ENCODE results near the gene SLC35E1. TPM values are rescaled to one million over a fixed set of nuclear protein-coding genes. Genes with fewer than 3 reads are reported as not detected.
A peak's percentile ranks its signal among the peaks of the same experiment; 100 is the strongest.

SLC35E1 gene
- total and polyA plus RNA-seq, 5 experiments from 2014 or later = 13.6 to 34.2 (median 22.3) TPM

DNA sequence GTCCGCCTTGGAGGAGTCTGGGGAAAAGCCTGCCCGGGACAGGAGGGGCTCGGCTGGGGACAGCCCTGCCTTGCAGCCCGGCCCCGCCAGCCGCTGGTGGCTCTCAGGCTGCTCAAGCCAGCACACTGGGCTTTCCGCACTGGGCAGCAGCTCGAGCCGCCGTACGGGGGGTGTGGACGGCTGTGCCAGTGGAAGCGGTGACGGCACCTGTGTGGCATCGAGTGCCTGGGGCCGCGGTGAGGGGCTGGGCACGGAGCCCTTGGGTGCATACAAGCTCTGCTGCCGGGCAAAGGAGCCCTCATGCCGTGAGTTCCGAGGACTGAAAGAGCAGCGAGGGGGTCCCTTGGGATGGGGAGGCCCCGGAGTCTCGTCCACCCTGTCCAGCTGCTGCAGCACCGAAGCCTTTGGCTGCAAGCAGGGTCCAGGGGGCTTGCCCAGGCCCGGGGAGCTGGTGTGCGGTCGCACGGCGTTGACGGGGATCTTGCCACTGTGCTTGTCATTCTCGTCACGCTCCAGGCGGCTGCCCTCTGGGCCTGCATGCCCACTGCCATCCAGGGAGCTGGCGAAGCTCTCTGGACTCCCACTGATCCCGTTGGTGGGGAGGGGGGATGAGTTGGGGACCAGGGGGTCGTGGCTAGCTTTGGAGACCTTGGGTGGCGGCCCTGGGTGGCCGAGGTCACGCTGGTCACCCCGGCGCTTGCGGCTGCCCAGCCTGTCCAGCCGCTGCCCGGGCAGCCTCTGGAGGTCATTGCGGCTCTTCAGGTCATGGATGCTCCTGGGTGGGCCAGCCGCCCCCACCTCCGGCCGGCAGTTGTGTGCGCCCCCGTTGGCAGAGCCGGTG, 4.7 kb upstream of the SLC35E1 start:
- Mint-ChIP-seq H3K27me3 (no peaks in the 10 kb centered on the region), H3K4me1 (peaks cover 26 to 67% (median 58%) of the 10 kb centered on the region in 4 donors), H3K4me3 (peak overlapping the region in 2 of 10 donors; percentile 21 to 36), H3K9me3 (no peaks in the 10 kb centered on the region), H3K27ac (peak overlapping the region in 3 of 10 donors; percentile 31 to 80 (median 47)), H3K36me3 (peaks cover 0 to 34% (median 3%) of the 10 kb centered on the region in 3 donors)
- ATAC-seq = no peak
- POLR2A ChIA-PET = no interaction called here
- DNase-seq = no peak

DNA sequence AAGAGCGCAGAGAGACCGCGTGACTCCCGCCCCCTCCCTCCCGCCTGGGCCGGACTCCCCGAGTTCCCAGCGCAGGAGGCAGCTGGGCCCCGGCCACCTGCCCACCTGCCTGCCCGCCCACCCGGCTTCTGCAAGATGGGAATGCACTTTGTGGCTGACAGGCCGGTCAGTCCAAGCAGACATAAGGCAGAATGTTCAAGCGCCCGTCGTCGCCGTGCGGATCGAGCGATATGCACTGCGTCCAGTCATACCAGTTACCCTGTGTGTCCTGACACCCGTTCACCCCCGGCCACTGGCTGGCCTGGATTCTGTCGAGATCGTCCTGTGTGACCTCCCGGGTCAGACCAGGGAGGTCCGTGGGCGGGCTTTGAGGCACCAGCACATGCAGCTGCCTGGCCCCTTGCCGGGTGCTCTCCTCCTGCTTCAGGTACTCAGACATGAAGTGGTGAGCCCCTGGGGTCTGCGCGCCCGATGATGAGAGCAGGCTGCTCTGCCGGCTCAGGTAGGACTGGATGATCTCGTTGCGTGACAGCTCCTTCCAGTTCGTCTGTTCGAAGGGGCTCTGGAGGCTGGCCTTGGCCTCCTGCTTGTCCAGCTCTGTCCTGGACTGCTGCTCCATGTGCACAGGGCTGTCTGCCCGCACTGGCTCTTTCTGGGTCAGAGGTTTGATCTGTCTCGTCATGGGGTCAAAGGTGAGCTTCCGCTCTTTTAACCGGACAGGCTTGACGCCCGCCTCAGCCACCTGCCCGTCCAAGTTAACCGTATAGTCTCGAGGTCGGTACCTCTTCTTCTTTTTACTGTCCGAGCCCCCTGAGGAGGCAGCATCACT, 3.9 kb upstream of the SLC35E1 start:
- no peak for ATAC-seq
- Mint-ChIP-seq H3K36me3 (peaks cover 0 to 34% (median 3%) of the 10 kb centered on the region in 3 donors), H3K27ac (peak overlapping the region in 4 of 10 donors; percentile 47 to 98 (median 80)), H3K9me3 (no peaks in the 10 kb centered on the region), H3K4me3 (peak overlapping the region in 3 of 10 donors; percentile 21 to 56 (median 36)), H3K27me3 (no peaks in the 10 kb centered on the region), H3K4me1 (peaks cover 24 to 66% (median 59%) of the 10 kb centered on the region in 4 donors)
- POLR2A ChIA-PET = no interaction called here
- no peak for DNase-seq

DNA sequence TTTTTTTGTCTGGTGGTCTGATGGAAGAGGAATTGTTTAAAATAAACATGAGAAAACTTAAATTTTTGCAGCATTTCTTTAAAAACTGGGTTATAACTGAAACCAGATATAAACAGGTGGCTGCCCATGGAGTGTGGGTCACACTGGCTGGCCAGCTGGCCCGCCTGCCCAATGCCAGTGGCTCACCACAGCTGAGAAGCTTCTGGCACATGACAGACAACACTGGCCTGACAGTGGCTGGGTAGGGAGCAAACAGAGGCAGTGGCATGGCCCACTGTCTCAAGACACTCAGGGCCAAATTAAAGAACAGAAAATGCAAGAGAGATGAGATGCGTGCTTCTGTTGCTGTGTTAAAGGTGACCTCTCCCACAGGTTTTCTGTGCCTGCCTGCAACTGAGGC, 3.1 kb upstream of the SLC35E1 start:
- POLR2A ChIA-PET = interaction anchor here (3.4 kb wide), 1 partner anchor 8 kb away, joined by 27 read pairs; no protein-coding TSS in a partner anchor
- ATAC-seq (no peak), DNase-seq (no peak)
- peaks cover 24 to 69% (median 60%) of the 10 kb centered on the region in 4 donors for H3K4me1 Mint-ChIP-seq
- peak overlapping the region in 9 of 10 donors; percentile 15 to 99 (median 75) for H3K27ac Mint-ChIP-seq
- H3K36me3 Mint-ChIP-seq = peaks cover 0 to 36% (median 3%) of the 10 kb centered on the region in 3 donors
- H3K9me3 Mint-ChIP-seq = no peaks in the 10 kb centered on the region
- H3K4me3 Mint-ChIP-seq = peak overlapping the region in 5 of 10 donors; percentile 24 to 99 (median 39)
- H3K27me3 Mint-ChIP-seq = no peaks in the 10 kb centered on the region

DNA sequence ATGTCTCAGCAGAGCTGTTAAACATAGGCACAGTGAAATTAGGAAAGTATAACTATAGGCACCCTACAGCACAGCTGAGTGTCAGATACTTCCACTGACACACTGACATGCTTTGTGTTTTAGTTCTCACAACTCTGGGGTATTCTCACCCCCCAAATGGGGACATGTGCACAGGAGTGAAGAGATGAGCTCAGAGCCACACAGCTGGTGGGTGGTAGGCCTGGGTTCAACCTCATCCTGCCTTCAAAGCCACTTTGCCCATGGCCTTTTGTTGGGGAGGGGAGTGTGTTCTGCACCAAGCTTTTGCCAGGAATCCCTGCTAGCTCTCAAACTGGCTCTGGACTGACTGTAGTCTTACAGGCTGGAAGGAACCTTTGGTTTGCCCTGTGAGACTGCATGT, 1.7 kb upstream of the SLC35E1 start:
- DNase-seq (no peak), ATAC-seq (no peak)
- H3K4me1 Mint-ChIP-seq = peaks cover 17 to 67% (median 51%) of the 10 kb centered on the region in 4 donors
- H3K4me3 Mint-ChIP-seq = peak overlapping the region; percentile 93 to 99 (median 98)
- H3K36me3 Mint-ChIP-seq = peaks cover 0 to 36% (median 3%) of the 10 kb centered on the region in 3 donors
- POLR2A ChIA-PET = interaction anchor here (0.9 to 5.6 kb wide), 5 partner anchors 9 to 250 kb away, joined by 4 to 39 read pairs (median 18); partner anchors contain the start of genes KLF2 and MED26
- peak overlapping the region; percentile 49 to 99 (median 98) for H3K27ac Mint-ChIP-seq
- H3K9me3 Mint-ChIP-seq = no peaks in the 10 kb centered on the region
- no peaks in the 10 kb centered on the region for H3K27me3 Mint-ChIP-seq

DNA sequence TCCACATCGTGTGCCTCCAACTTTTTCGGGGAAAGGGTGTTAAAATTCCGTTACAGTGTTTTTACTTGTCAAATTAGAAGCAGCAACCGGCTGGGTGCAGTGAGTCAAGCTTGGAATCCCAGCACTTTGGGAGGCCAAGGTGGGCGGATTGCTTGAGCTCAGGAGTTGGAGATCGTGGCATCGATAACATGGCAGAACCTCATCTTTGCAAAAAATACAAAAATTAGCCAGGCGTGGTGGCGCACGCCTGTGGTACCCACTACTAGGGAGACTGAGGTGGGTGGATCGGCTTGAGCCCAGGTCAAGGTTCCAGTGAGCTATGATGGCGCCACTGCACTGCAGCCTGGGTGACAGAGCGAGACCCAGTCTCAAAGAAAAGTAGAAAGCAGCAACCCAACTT, 1.1 kb upstream of the SLC35E1 start:
- POLR2A ChIA-PET = interaction anchor here (1.1 to 5.6 kb wide), 7 partner anchors 10 to 249 kb away, joined by 3 to 39 read pairs (median 11); partner anchors contain the start of genes CHERP, KLF2 and MED26

DNA sequence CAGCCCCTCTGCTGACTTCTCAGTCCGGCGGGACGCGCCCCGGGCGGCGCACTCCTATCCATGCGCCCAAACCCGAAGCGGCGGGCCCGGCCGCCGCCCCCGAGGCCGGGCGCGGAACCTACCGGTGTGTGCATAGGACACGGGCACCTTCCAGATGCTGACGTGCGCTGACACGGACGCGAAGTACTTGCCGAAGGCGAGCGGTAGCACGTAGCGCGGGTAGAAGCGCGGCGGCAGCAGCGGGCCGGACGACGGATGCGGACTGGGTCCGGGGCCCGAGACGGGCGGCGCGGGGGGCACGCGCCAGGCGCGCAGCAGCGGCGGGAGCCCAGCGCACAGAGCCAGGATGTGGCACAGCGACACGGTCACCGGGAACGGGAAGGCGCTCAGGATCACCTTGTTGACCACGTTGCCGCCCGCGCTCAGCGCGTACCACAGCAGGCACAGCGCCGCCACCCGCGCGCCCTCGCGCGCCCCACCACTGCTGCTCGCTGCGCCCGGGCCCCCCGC, 338 bp downstream of the SLC35E1 start:
- ATAC-seq (peak; percentile 46 to 56), DNase-seq (peak in 2 of 10 donors; percentile 16 to 30)
- peak overlapping the region in 9 of 10 donors; percentile 63 to 99 (median 86) for H3K27ac Mint-ChIP-seq
- H3K9me3 Mint-ChIP-seq = no peaks in the 10 kb centered on the region
- POLR2A ChIA-PET = interaction anchor here (0.6 to 5.6 kb wide), 7 partner anchors 12 to 56 kb away, joined by 4 to 39 read pairs (median 11); partner anchors contain the start of genes CHERP and MED26
- H3K27me3 Mint-ChIP-seq = no peaks in the 10 kb centered on the region
- peaks cover 12 to 74% (median 53%) of the 10 kb centered on the region in 4 donors for H3K4me1 Mint-ChIP-seq
- H3K4me3 Mint-ChIP-seq = peak overlapping the region; percentile 70 to 94 (median 82)
- peaks cover 0 to 32% (median 0%) of the 10 kb centered on the region in 3 donors for H3K36me3 Mint-ChIP-seq

More for the DNA sequence above, 1.1 kb upstream of the SLC35E1 start:
- peaks cover 13 to 64% (median 51%) of the 10 kb centered on the region in 4 donors for H3K4me1 Mint-ChIP-seq
- H3K36me3 Mint-ChIP-seq = peaks cover 0 to 32% (median 0%) of the 10 kb centered on the region in 3 donors
- H3K4me3 Mint-ChIP-seq = peak overlapping the region; percentile 93 to 99 (median 98)
- H3K27me3 Mint-ChIP-seq = no peaks in the 10 kb centered on the region
- peak overlapping the region; percentile 97 to 99 (median 99) for H3K27ac Mint-ChIP-seq
- DNase-seq = no peak
- ATAC-seq = no peak
- no peaks in the 10 kb centered on the region for H3K9me3 Mint-ChIP-seq

DNA sequence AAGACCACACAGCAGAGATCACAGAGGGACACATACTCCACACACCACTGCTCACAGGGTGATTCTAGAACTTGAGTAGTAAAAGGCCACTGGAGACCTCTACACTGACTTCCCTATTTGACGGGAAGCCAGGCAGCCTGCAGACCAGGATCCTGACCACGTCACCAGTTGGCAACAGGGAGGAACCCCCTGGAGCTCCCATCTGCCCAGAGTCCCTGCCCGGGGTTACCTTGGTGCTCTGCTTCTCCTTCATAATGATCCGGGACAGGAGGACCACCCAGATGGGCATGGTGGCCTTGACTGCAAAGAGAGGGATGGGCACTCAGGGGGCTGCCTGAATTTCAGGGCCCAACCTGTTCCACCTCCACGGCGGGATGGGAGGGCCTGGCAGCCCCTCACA, 932 bp downstream of the SLC35E1 start:
- H3K27me3 Mint-ChIP-seq = no peaks in the 10 kb centered on the region
- DNase-seq (no peak), ATAC-seq (no peak)
- H3K9me3 Mint-ChIP-seq = no peaks in the 10 kb centered on the region
- H3K4me1 Mint-ChIP-seq = peaks cover 15 to 77% (median 57%) of the 10 kb centered on the region in 4 donors
- peak overlapping the region in 9 of 10 donors; percentile 63 to 93 (median 83) for H3K27ac Mint-ChIP-seq
- peak overlapping the region; percentile 70 to 94 (median 82) for H3K4me3 Mint-ChIP-seq
- H3K36me3 Mint-ChIP-seq = peaks cover 3 to 32% (median 4%) of the 10 kb centered on the region in 3 donors
- POLR2A ChIA-PET = interaction anchor here (1.1 to 5.6 kb wide), 3 partner anchors 16 to 57 kb away, joined by 5 to 39 read pairs (median 11); partner anchors contain the start of genes CHERP and MED26

DNA sequence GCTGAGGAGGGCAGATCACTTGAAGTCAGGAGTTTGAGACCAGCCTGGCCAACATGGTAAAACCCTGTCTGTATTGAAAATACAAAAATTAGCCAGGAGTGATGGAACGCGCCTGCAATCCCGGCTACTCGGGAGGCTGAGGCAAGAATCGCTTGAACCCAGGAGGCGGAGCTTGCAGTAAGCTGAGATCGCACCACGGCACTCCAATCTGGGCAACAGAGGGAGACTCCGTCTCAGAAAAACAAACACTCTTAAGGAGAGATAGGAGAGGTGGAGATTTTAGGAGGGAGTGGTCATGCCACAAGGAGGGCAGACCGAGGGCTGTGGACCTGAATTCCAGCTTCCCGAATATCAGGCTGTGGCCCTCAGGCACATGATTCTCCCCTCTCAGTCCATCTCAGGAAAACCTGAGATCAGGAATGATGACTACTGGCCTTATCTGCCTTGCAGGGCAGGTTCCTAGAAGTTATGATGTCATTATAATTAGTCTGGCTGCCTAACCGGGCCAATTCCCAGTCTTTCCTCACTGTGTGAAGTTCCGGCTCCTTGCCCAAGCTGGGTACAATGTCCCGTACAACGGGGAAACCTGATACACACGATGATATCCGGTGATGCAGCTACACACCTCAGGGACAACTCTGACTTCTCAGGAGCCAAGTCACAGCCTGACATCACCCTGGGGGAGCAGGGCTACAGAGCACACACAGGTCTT, 2.5 kb downstream of the SLC35E1 start:
- H3K27me3 Mint-ChIP-seq = no peaks in the 10 kb centered on the region
- DNase-seq = no peak
- H3K4me1 Mint-ChIP-seq = peaks cover 11 to 76% (median 56%) of the 10 kb centered on the region in 4 donors
- no peaks in the 10 kb centered on the region for H3K9me3 Mint-ChIP-seq
- peak overlapping the region in 9 of 10 donors; percentile 37 to 83 (median 76) for H3K27ac Mint-ChIP-seq
- POLR2A ChIA-PET = interaction anchor here (0.9 to 5.6 kb wide), 4 partner anchors 15 to 55 kb away, joined by 3 to 39 read pairs (median 4); partner anchors contain the start of gene CHERP
- H3K4me3 Mint-ChIP-seq = peak overlapping the region in 8 of 10 donors; percentile 10 to 83 (median 40)
- peaks cover 4 to 29% (median 8%) of the 10 kb centered on the region in 3 donors for H3K36me3 Mint-ChIP-seq
- ATAC-seq = no peak

DNA sequence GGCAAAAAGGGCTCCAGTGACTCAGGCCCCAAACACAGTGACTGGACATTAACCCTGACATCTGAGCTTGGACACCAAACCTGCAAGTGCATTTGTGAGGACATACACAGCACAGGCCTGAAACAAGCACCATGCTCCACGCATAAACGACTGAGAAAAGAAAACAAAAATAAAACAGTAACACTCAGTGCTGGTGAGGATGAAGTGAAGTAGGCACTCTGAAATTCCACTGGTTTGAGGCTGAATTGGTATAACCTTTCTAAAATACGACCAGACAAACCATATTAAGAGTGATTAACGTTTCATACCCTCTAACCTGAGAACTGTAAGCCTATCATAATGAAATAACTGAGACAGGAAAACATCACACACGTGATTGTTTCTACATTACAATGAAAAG, 5.5 kb downstream of the SLC35E1 start:
- H3K4me1 Mint-ChIP-seq = peaks cover 6 to 54% (median 32%) of the 10 kb centered on the region in 4 donors
- peak overlapping the region in 9 of 10 donors; percentile 81 to 93 (median 86) for H3K4me3 Mint-ChIP-seq
- no peak for ATAC-seq
- H3K36me3 Mint-ChIP-seq = peaks cover 4 to 49% (median 23%) of the 10 kb centered on the region in 3 donors
- POLR2A ChIA-PET = interaction anchor here (1.1 to 2.2 kb wide), 8 partner anchors 12 to 93 kb away, joined by 4 to 17 read pairs (median 5); partner anchors contain the start of genes MED26 and SMIM7
- H3K27ac Mint-ChIP-seq = peak overlapping the region; percentile 95 to 100 (median 99)
- no peak for DNase-seq
- no peaks in the 10 kb centered on the region for H3K27me3 Mint-ChIP-seq
- no peaks in the 10 kb centered on the region for H3K9me3 Mint-ChIP-seq

DNA sequence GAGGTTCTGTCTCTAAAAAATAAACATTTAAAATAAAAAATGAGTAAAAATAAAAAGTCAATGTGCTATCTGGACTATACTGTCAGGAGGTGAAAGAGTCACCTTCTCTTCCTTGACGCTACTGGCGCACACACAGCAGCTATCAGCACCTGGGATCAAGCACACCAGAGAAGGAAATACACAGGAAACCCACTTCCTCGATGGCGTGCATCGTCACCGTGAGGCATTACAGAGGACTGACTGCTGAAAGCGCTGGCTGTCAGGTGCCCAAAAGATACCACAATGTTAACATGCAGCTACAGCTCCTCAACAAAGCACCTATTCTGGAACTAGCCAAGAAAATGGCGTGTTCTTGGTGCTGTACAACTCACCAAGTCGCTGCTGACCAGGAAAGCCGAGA, 6.1 kb downstream of the SLC35E1 start:
- POLR2A ChIA-PET = interaction anchor here (1.1 to 2.2 kb wide), 8 partner anchors 12 to 94 kb away, joined by 4 to 17 read pairs (median 5); partner anchors contain the start of genes MED26 and SMIM7
- H3K36me3 Mint-ChIP-seq = peaks cover 4 to 55% (median 26%) of the 10 kb centered on the region in 3 donors
- peak overlapping the region; percentile 95 to 100 (median 99) for H3K27ac Mint-ChIP-seq
- no peaks in the 10 kb centered on the region for H3K9me3 Mint-ChIP-seq
- H3K4me3 Mint-ChIP-seq = peak overlapping the region; percentile 59 to 93 (median 86)
- DNase-seq (peak; percentile 58 to 94 (median 86)), ATAC-seq (peak; percentile 99)
- peaks cover 6 to 49% (median 27%) of the 10 kb centered on the region in 4 donors for H3K4me1 Mint-ChIP-seq
- no peaks in the 10 kb centered on the region for H3K27me3 Mint-ChIP-seq

DNA sequence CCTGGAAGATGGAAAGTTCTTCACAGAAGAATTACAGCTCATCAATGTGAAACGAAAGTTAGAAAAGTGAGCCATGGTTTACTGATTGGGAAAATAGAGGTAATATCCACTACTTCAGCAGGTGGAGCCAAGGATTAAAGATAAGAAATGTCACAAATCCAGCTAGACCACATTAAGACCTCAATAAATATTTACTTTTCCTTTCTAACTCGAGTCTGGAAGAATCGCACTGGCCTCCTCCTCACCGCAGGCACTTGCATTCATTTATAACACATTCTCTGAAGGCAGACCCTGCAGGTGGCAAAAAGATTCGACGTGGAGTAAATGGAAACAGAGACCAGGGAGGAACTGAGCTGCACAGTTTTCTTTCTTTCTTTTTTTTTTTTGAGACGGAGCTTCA, 7.4 kb downstream of the SLC35E1 start:
- Mint-ChIP-seq H3K27ac (peak overlapping the region in 7 of 10 donors; percentile 11 to 100 (median 85)), H3K27me3 (no peaks in the 10 kb centered on the region), H3K36me3 (peaks cover 4 to 59% (median 30%) of the 10 kb centered on the region in 3 donors), H3K9me3 (no peaks in the 10 kb centered on the region), H3K4me1 (peaks cover 6 to 37% (median 20%) of the 10 kb centered on the region in 4 donors), H3K4me3 (peak overlapping the region in 6 of 10 donors; percentile 16 to 45 (median 23))
- POLR2A ChIA-PET = interaction anchor here (1.0 to 1.1 kb wide), 2 partner anchors 16 to 22 kb away, joined by 3 read pairs; no protein-coding TSS in a partner anchor
- ATAC-seq (no peak), DNase-seq (no peak)
